ENCODE measurements around the gene CCDC30. TPM values are rescaled to one million over a fixed set of nuclear protein-coding genes. Genes with fewer than 3 reads are reported as not detected.

CCDC30 gene
- total and polyA plus RNA-seq, 3 experiments from 2014 or later, result 0.58 to 1.9 (median 1.5) TPM

DNA sequence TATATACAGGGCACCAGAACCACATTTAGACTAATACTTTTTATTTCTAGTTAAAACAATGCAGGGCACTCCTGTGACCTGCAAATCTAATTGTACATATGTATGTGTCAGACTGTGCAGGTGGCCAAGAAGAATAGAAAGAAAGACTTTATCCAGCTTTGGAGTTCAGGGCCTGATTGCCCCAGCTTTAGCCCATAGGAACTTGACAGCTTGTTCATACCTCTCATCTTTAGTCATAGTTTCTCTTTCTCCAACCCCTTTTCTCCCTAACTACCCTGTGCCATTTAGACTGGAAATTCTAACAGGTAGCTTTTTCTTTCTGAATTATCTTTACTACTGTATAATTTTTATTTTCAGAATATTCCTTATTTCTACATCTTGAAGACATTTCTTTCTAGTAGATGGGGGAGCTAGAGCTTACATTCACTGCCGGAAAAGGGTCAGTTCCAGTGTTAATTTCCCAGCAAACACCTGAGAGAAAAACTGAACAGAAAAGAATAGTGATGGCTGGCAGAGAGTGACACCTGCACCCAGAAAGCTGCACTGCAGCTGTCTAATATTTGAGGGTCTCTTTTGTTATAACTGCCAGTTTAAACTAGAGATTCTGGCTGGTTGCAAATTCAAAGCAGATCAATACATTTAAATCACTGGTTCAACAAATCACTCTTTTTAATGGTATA lies 227.5 kb downstream of the CCDC30 start:
- peak overlapping the region in 6 of 8 donors; percentile 12 to 89 (median 40) for H3K27ac Mint-ChIP-seq
- Histone ChIP-seq H3K9me3 (ENCODE audit: low read length) (no peaks in the 10 kb centered on the region), H3K27ac (ENCODE audit: low read depth, low read length) (no peak overlapping the region), H3K4me1 (ENCODE audit: insufficient read depth, low read length) (peaks cover 70% of the 10 kb centered on the region), H3K4me3 (ENCODE audit: low read length) (no peak overlapping the region), H3K36me3 (ENCODE audit: insufficient read depth, low read length) (peaks cover 7% of the 10 kb centered on the region), H3K27me3 (ENCODE audit: insufficient read depth, low read length, poor library complexity, severe bottlenecking) (no peaks in the 10 kb centered on the region)
- H3K9me3 Mint-ChIP-seq, result no peaks in the 10 kb centered on the region
- CTCF ChIA-PET, result interaction anchor here (1.1 to 1.4 kb wide), 2 partner anchors 32 to 122 kb away, joined by 3 to 4 read pairs; partner anchors contain the start of gene PPIH
- H3K4me1 Mint-ChIP-seq, result peaks cover 89 to 100% (median 96%) of the 10 kb centered on the region in 3 donors
- H3K4me3 Mint-ChIP-seq, result peak overlapping the region in 5 of 7 donors; percentile 29 to 56 (median 41)
- DNase-seq, result no peak
- POLR2A ChIA-PET, result interaction anchor here (0.6 to 2.5 kb wide), 2 partner anchors 8 to 33 kb away, joined by 3 to 12 read pairs; partner anchors contain the start of genes PPIH and YBX1
- peaks cover 0 to 54% (median 4%) of the 10 kb centered on the region in 3 donors for H3K36me3 Mint-ChIP-seq
- no peaks in the 10 kb centered on the region for H3K27me3 Mint-ChIP-seq

DNA sequence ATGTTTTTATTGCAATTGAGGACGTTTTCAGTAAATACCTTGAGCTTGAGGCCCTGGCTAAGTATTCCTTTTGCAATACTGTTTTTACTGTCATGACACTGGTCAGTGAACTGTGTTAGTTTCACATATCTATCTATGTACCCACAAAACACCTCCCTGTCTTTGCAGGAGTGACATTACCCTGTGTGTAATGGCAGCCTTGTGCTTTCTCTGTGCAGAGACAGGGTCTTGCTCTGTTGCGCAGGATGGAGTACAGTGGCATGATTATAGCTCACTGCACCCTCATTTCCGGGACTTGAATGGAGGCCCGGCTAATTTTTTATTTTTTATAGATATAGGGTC lies 228.0 kb downstream of the CCDC30 start:
- peak overlapping the region in 6 of 7 donors; percentile 29 to 70 (median 42) for H3K4me3 Mint-ChIP-seq
- Histone ChIP-seq H3K4me3 (ENCODE audit: low read length) (no peak overlapping the region), H3K27me3 (ENCODE audit: insufficient read depth, low read length, poor library complexity, severe bottlenecking) (no peaks in the 10 kb centered on the region), H3K9me3 (ENCODE audit: low read length) (no peaks in the 10 kb centered on the region), H3K4me1 (ENCODE audit: insufficient read depth, low read length) (peaks cover 65% of the 10 kb centered on the region), H3K27ac (ENCODE audit: low read depth, low read length) (no peak overlapping the region), H3K36me3 (ENCODE audit: insufficient read depth, low read length) (peaks cover 12% of the 10 kb centered on the region)
- DNase-seq, result no peak
- H3K36me3 Mint-ChIP-seq, result peaks cover 0 to 57% (median 5%) of the 10 kb centered on the region in 3 donors
- H3K9me3 Mint-ChIP-seq, result no peaks in the 10 kb centered on the region
- H3K27me3 Mint-ChIP-seq, result no peaks in the 10 kb centered on the region
- ChIA-PET POLR2A (interaction anchor here (2.5 kb wide), 1 partner anchor 9 kb away, joined by 12 read pairs; the partner anchor contains the start of gene YBX1), CTCF (interaction anchor here (1.1 to 1.8 kb wide), 3 partner anchors 8 to 123 kb away, joined by 3 to 5 read pairs (median 4); partner anchors contain the start of genes PPIH and YBX1)
- peaks cover 88 to 100% (median 95%) of the 10 kb centered on the region in 3 donors for H3K4me1 Mint-ChIP-seq
- H3K27ac Mint-ChIP-seq, result peak overlapping the region in 4 of 8 donors; percentile 13 to 61 (median 35)

DNA sequence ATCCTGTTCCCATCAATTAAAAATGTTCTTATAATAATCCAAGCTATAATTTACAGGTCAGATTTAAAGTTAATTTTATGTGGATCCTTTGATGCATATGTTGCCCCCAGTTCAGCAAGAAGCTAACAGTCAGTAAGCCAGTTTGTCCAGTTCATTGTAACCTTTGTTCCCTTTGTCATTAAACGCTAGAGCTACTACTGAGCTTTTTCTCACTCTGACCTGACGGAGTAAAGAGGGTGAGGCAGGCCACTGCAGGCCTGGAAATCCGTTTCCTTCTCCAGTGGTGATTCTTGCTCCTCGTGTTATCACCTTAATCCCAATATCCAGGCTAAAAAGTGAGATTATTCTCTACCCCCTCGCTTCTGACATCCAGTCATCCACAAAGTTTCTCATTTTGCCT lies 229.4 kb downstream of the CCDC30 start:
- POLR2A ChIA-PET, result interaction anchor here (2.5 kb wide), 1 partner anchor 10 kb away, joined by 12 read pairs; the partner anchor contains the start of gene YBX1
- Mint-ChIP-seq H3K36me3 (peaks cover 3 to 66% (median 8%) of the 10 kb centered on the region in 3 donors), H3K27me3 (no peaks in the 10 kb centered on the region), H3K4me3 (peak overlapping the region in 3 of 7 donors; percentile 6 to 53 (median 26)), H3K27ac (peak overlapping the region in 7 of 8 donors; percentile 2 to 62 (median 45)), H3K9me3 (no peaks in the 10 kb centered on the region), H3K4me1 (peaks cover 74 to 88% (median 82%) of the 10 kb centered on the region in 3 donors)
- Histone ChIP-seq H3K36me3 (ENCODE audit: insufficient read depth, low read length) (peaks cover 26% of the 10 kb centered on the region), H3K27me3 (ENCODE audit: insufficient read depth, low read length, poor library complexity, severe bottlenecking) (no peaks in the 10 kb centered on the region), H3K4me1 (ENCODE audit: insufficient read depth, low read length) (peaks cover 55% of the 10 kb centered on the region), H3K4me3 (ENCODE audit: low read length) (no peak overlapping the region), H3K9me3 (ENCODE audit: low read length) (no peaks in the 10 kb centered on the region), H3K27ac (ENCODE audit: low read depth, low read length) (no peak overlapping the region)
- CTCF ChIA-PET, result interaction anchor here (1.8 kb wide), 1 partner anchor 10 kb away, joined by 5 read pairs; the partner anchor contains the start of gene YBX1
- DNase-seq, result no peak

DNA sequence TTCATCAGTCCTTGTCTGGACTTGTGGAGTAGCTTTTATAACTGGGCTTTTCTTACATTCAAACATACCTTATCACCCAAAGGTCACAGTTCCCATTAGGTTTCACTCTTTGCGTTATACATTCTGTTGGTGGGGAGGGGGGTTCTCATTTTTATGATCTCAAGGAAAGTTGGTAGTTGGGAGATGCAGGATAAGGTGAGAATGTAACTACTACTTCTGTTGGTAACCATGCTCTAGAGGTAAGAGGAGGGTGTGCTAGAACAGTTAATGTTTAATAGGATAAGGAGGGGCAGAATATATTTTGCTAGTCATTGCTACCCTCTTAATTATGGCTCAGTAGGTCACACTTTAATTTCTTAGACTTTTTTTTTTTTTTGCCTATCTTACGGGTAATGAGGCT lies 229.8 kb downstream of the CCDC30 start:
- H3K27me3 ChIP-seq (ENCODE audit: insufficient read depth, low read length, poor library complexity, severe bottlenecking), result no peaks in the 10 kb centered on the region
- H3K27ac ChIP-seq (ENCODE audit: low read depth, low read length), result no peak overlapping the region
- DNase-seq, result no peak
- ChIA-PET POLR2A (no interaction called here), CTCF (interaction anchor here (1.8 kb wide), 1 partner anchor 10 kb away, joined by 5 read pairs; the partner anchor contains the start of gene YBX1)
- H3K36me3 ChIP-seq (ENCODE audit: insufficient read depth, low read length), result peaks cover 30% of the 10 kb centered on the region
- no peaks in the 10 kb centered on the region for H3K9me3 ChIP-seq (ENCODE audit: low read length)
- H3K4me3 Mint-ChIP-seq, result peak overlapping the region in 4 of 7 donors; percentile 4 to 26 (median 6)
- H3K4me1 Mint-ChIP-seq, result peaks cover 70 to 83% (median 78%) of the 10 kb centered on the region in 3 donors
- H3K9me3 Mint-ChIP-seq, result no peaks in the 10 kb centered on the region
- no peak overlapping the region for H3K4me3 ChIP-seq (ENCODE audit: low read length)
- no peaks in the 10 kb centered on the region for H3K27me3 Mint-ChIP-seq
- peaks cover 51% of the 10 kb centered on the region for H3K4me1 ChIP-seq (ENCODE audit: insufficient read depth, low read length)
- peak overlapping the region in 7 of 8 donors; percentile 2 to 57 (median 49) for H3K27ac Mint-ChIP-seq
- peaks cover 3 to 66% (median 6%) of the 10 kb centered on the region in 3 donors for H3K36me3 Mint-ChIP-seq

DNA sequence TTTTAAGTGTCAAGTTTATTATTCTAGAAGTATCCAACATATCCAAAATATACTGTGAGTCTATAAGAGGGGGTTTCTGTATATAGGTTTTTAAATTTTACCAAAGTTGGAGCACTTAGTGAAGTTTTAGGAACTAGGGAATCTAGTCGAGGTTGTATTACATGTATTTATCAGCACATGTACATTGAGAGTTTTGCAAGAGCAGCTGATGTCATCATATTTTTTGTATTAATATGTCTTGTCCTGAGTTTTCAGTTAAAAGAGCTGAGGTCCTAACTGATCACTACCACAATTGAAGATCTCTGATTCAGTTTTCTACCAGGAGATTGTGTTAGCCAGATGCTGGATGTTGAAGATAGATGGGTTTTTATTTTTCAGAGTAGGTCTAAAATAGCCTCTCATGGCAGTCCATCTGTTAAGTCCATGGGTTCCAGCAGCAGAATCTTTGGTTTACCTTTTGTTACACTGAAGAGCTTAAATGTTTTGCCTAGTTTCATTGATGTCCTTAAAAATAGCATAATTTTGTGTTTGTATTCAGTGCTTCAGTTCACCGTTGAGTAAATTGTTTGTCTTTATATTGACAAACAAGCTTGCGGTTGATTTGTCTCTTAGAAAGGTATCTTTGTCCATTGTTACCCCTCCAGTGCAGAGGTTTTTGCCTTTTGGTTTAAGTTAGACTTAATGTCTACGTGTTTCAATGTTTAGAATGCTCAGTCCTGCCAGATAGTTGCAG lies 235.2 kb downstream of the CCDC30 start:
- Mint-ChIP-seq H3K4me1 (peaks cover 22 to 37% (median 28%) of the 10 kb centered on the region in 3 donors), H3K27me3 (no peaks in the 10 kb centered on the region), H3K9me3 (no peaks in the 10 kb centered on the region), H3K4me3 (no peak overlapping the region), H3K36me3 (peaks cover 3 to 97% (median 32%) of the 10 kb centered on the region in 3 donors), H3K27ac (peak overlapping the region in 5 of 8 donors; percentile 1 to 68 (median 58))
- no peak overlapping the region for H3K27ac ChIP-seq (ENCODE audit: low read depth, low read length)
- H3K4me3 ChIP-seq (ENCODE audit: low read length), result no peak overlapping the region
- CTCF ChIA-PET, result no interaction called here
- POLR2A ChIA-PET, result no interaction called here
- H3K36me3 ChIP-seq (ENCODE audit: insufficient read depth, low read length), result peaks cover 67% of the 10 kb centered on the region
- DNase-seq, result no peak
- no peaks in the 10 kb centered on the region for H3K4me1 ChIP-seq (ENCODE audit: insufficient read depth, low read length)
- H3K27me3 ChIP-seq (ENCODE audit: insufficient read depth, low read length, poor library complexity, severe bottlenecking), result no peaks in the 10 kb centered on the region
- no peaks in the 10 kb centered on the region for H3K9me3 ChIP-seq (ENCODE audit: low read length)

DNA sequence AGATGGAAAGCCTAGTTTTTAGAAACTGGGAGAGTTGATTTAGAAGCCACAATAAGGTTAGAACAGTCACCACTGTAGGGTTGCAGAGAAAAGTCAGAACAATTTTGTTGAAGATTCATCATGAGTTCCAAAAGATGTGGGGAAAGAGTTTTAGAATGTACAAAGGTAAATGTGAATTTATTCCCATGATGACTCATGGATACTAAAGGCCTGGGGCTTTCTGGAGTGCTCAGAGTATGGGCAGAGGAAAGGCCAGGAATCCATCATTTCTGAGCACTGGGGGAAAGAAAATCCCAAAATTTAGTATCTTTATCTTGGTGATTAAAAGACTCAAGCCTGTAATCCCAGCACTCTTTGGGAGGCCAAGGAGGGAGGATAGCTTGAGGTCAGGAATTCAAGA lies 236.9 kb downstream of the CCDC30 start:
- no peaks in the 10 kb centered on the region for H3K4me1 ChIP-seq (ENCODE audit: insufficient read depth, low read length)
- H3K27ac ChIP-seq (ENCODE audit: low read depth, low read length), result no peak overlapping the region
- no peaks in the 10 kb centered on the region for H3K27me3 Mint-ChIP-seq
- CTCF ChIA-PET, result no interaction called here
- no peak for DNase-seq
- no peak overlapping the region for H3K4me3 ChIP-seq (ENCODE audit: low read length)
- H3K27me3 ChIP-seq (ENCODE audit: insufficient read depth, low read length, poor library complexity, severe bottlenecking), result no peaks in the 10 kb centered on the region
- peaks cover 11 to 19% (median 11%) of the 10 kb centered on the region in 3 donors for H3K4me1 Mint-ChIP-seq
- POLR2A ChIA-PET, result no interaction called here
- H3K9me3 Mint-ChIP-seq, result no peaks in the 10 kb centered on the region
- H3K36me3 Mint-ChIP-seq, result peaks cover 3 to 95% (median 41%) of the 10 kb centered on the region in 3 donors
- H3K27ac Mint-ChIP-seq, result peak overlapping the region in 1 of 8 donors; percentile 33
- H3K9me3 ChIP-seq (ENCODE audit: low read length), result no peaks in the 10 kb centered on the region
- peaks cover 68% of the 10 kb centered on the region for H3K36me3 ChIP-seq (ENCODE audit: insufficient read depth, low read length)
- H3K4me3 Mint-ChIP-seq, result no peak overlapping the region

DNA sequence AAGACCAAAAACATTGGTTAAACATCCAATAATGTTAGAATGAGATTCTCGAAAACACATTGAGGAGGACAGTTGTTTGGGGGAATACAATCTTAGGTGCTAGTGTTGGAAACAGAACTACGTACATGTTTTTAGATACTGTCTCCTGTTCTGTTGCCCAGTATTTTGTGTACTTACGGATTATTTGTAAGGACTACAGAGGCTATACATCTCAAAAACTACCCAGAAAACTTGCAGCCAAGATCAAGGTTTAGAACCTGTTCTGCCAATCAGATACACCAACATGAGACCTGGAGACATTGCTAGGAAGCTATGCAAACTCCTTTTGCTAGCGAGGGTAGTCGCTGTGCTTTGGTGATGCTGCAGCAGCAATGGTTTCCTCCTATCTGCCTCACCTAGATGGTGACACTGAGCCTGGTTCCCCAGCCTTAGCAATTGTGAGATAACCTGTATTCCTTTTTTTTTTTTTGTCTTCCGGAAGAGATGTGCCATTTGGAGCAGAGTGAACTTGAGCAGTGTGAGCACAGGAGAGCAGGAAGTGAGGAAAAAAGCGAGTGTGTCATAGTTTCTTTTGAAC lies 240.9 kb downstream of the CCDC30 start:
- H3K4me1 Mint-ChIP-seq, result peaks cover 0 to 9% (median 2%) of the 10 kb centered on the region in 3 donors
- ChIA-PET POLR2A (no interaction called here), CTCF (no interaction called here)
- no peaks in the 10 kb centered on the region for H3K27me3 ChIP-seq (ENCODE audit: insufficient read depth, low read length, poor library complexity, severe bottlenecking)
- H3K36me3 ChIP-seq (ENCODE audit: insufficient read depth, low read length), result peaks cover 28% of the 10 kb centered on the region
- no peaks in the 10 kb centered on the region for H3K4me1 ChIP-seq (ENCODE audit: insufficient read depth, low read length)
- H3K27ac Mint-ChIP-seq, result peak overlapping the region in 2 of 8 donors; percentile 40 to 58
- H3K36me3 Mint-ChIP-seq, result peaks cover 4 to 90% (median 37%) of the 10 kb centered on the region in 3 donors
- no peak for DNase-seq
- no peaks in the 10 kb centered on the region for H3K9me3 Mint-ChIP-seq
- no peak overlapping the region for H3K4me3 Mint-ChIP-seq
- no peaks in the 10 kb centered on the region for H3K27me3 Mint-ChIP-seq
- H3K4me3 ChIP-seq (ENCODE audit: low read length), result no peak overlapping the region
- no peaks in the 10 kb centered on the region for H3K9me3 ChIP-seq (ENCODE audit: low read length)
- no peak overlapping the region for H3K27ac ChIP-seq (ENCODE audit: low read depth, low read length)

Measured in CD8-positive, alpha-beta memory T cell (primary cell).